Mononuclear cell (primary cell): ENCODE data around the gene PRXL2A. TPM values are rescaled to one million over a fixed set of nuclear protein-coding genes. Genes with fewer than 3 reads are reported as not detected.

ENCODE experiments used
- H3K27me3 ChIP-seq: 2 replicates; pipeline ENCODE4 v1.6.0; 2011; ENCODE audit warnings: low read length, control low read depth; ENCODE audit not compliant: insufficient read depth
- H3K4me1 ChIP-seq: 2 replicates; pipeline ENCODE4 v1.5.1; 2011; ENCODE audit warnings: mild to moderate bottlenecking, low read length, control low read depth; ENCODE audit not compliant: insufficient read depth
- H3K4me3 ChIP-seq: 2 replicates; pipeline ENCODE4 v1.5.1; 2011; ENCODE audit warnings: mild to moderate bottlenecking, low read length, moderate library complexity
- H3K9me3 ChIP-seq: 2 replicates; pipeline ENCODE4 v1.5.1; 2011; ENCODE audit warnings: low read depth, mild to moderate bottlenecking, control low read depth, low read length
- total RNA-seq: library from RNA; depleted of rRNA; stranded (reverse); fragments of >200 nt; gene quantifications from one replicate; pipeline ENCODE4 v1.2.3, GENCODE V29; 2012

Gene PRXL2A
- total RNA-seq, 1 donor = 3.3 TPM

GRCh38 chr10:80484243-80484642 lies 75.9 kb downstream of the PRXL2A start:
- H3K4me3 ChIP-seq = no peak overlapping the region

GRCh38 chr10:80484676-80485075 lies 76.3 kb downstream of the PRXL2A start:
- Histone ChIP-seq H3K4me1 (peaks cover 85% of the 10 kb centered on the region), H3K27me3 (no peaks in the 10 kb centered on the region), H3K9me3 (no peaks in the 10 kb centered on the region), H3K4me3 (no peak overlapping the region)

More at GRCh38 chr10:80484243-80484642, 75.9 kb downstream of the PRXL2A start:
- H3K27me3 ChIP-seq = no peaks in the 10 kb centered on the region
- H3K4me1 ChIP-seq = peaks cover 81% of the 10 kb centered on the region
- no peaks in the 10 kb centered on the region for H3K9me3 ChIP-seq

GRCh38 chr10:80485076-80485945 lies 77.0 kb downstream of the PRXL2A start:
- no peak overlapping the region for H3K4me3 ChIP-seq
- H3K27me3 ChIP-seq = no peaks in the 10 kb centered on the region
- peaks cover 92% of the 10 kb centered on the region for H3K4me1 ChIP-seq

GRCh38 chr10:80485946-80486764 lies 77.8 kb downstream of the PRXL2A start:
- H3K4me1 ChIP-seq = peaks cover 100% of the 10 kb centered on the region
- H3K27me3 ChIP-seq = no peaks in the 10 kb centered on the region
- H3K9me3 ChIP-seq = no peaks in the 10 kb centered on the region
- no peak overlapping the region for H3K4me3 ChIP-seq

More at GRCh38 chr10:80485076-80485945, 77.0 kb downstream of the PRXL2A start:
- H3K9me3 ChIP-seq = no peaks in the 10 kb centered on the region

Other genes with a start within 250 kb of the PRXL2A start
- gene ANXA11, start 203.0 kb upstream of the PRXL2A start, total RNA-seq = 61.6 TPM
- gene MAT1A, start 118.9 kb upstream of the PRXL2A start, total RNA-seq = not detected
- gene DYDC1, start 51.8 kb upstream of the PRXL2A start, total RNA-seq = not detected
- not detected for gene DYDC2, start 51.8 kb upstream of the PRXL2A start, total RNA-seq
- gene TSPAN14, start 45.8 kb downstream of the PRXL2A start, total RNA-seq = 65.4 TPM
- gene SH2D4B, start 129.4 kb downstream of the PRXL2A start, total RNA-seq = 0.10 TPM